Naive thymus-derived CD8-positive, alpha-beta T cell (primary cell): ENCODE measurements around the gene RBM19. TPM values are rescaled to one million over a fixed set of nuclear protein-coding genes. Genes with fewer than 3 reads are reported as not detected.

Experiments used
- ATAC-seq, 2 donors: fragments of 150-1000 bp; cut with Tn5 transposase in 1 of 2; sonication (Bioruptor Pico), chemical (Tn5 transposase) in 1 of 2; 1 replicate in 1 of 2; 2 replicates in 1 of 2; pipeline ENCODE4 v1.10.0; 2021; ENCODE audit warnings: mild to moderate bottlenecking in 2 of 2, moderate library complexity in 2 of 2
- POLR2A ChIA-PET: fragments of 350-600 bp; sonication (Branson Sonifier 250); formaldehyde crosslinking; loops from one replicate; lab custom pipeline; 2021; ENCODE audit warnings: antibody characterized with exemption; lab: Charles Lee
- DNase-seq, 10 donors: peaks; one replicate each; pipeline versions ENCODE4 v3.0.0 to v3.0.0-alpha.2; 2020 to 2022
- H3K27ac Mint-ChIP-seq, 10 donors: one replicate each; pipeline ENCODE4 v1.8.0; 2020 to 2022; ENCODE audit warnings: mild to moderate bottlenecking in 10 of 10, mixed read lengths in 10 of 10, moderate library complexity in 4 of 10, inconsistent platforms in 1 of 10
- H3K27me3 Mint-ChIP-seq, 5 donors: one replicate each; pipeline ENCODE4 v1.8.0; 2021 to 2022; ENCODE audit warnings: mixed read lengths in 5 of 5
- H3K36me3 Mint-ChIP-seq, 3 donors: one replicate each; pipeline ENCODE4 v1.8.0; 2020 to 2022; ENCODE audit warnings: mixed read lengths in 3 of 3, mild to moderate bottlenecking in 2 of 3, inconsistent platforms in 1 of 3
- H3K4me1 Mint-ChIP-seq, 4 donors: one replicate each; pipeline ENCODE4 v1.8.0; 2021 to 2022; ENCODE audit warnings: mixed read lengths in 4 of 4
- H3K4me3 Mint-ChIP-seq, 10 donors: one replicate each; pipeline ENCODE4 v1.8.0; 2020 to 2022; ENCODE audit warnings: mild to moderate bottlenecking in 10 of 10, mixed read lengths in 10 of 10, moderate library complexity in 6 of 10, inconsistent platforms in 1 of 10
- H3K9me3 Mint-ChIP-seq, 9 donors: one replicate each; pipeline ENCODE4 v1.8.0; 2020 to 2022; ENCODE audit warnings: mixed read lengths in 9 of 9, mild to moderate bottlenecking in 3 of 9, inconsistent platforms in 1 of 9, moderate library complexity in 1 of 9
- polyA plus RNA-seq, 3 donors: library from polyadenylated mRNA; unstranded; fragments of 300-500 nt; fragmentation: Illumina TruSeq; gene quantifications; one replicate each; pipeline ENCODE4 v1.2.3, GENCODE V29; 2021
- total RNA-seq, 8 experiments: library from RNA in 2 of 8; stranded (reverse) in 2 of 8; gene quantifications; one replicate each; pipeline ENCODE4 v1.2.3 and lab custom pipeline; 2021 to 2026

The RBM19 gene
- total and polyA plus RNA-seq, 5 experiments from 2014 or later: 5.4 to 84.6 (median 15.4) TPM

- Mint-ChIP-seq H3K27ac (no peak overlapping the region), H3K4me1 (peaks cover 0 to 2% (median 0%) of the 10 kb centered on the region in 4 donors), H3K27me3 (no peaks in the 10 kb centered on the region), H3K9me3 (no peaks in the 10 kb centered on the region), H3K36me3 (peaks cover 5 to 90% (median 33%) of the 10 kb centered on the region in 3 donors), H3K4me3 (no peak overlapping the region)
- ATAC-seq (no peak), DNase-seq (peak in 1 of 10 donors; percentile 49)
- POLR2A ChIA-PET: no interaction called here
These were observed 20.7 kb downstream of the RBM19 start for GRCh38 chr12:113945174-113946173.

GRCh38 chr12:113942209-113942608 is 23.9 kb downstream of the RBM19 start:
- DNase-seq (peak in 1 of 10 donors; percentile 24), ATAC-seq (no peak)
- Mint-ChIP-seq H3K4me1 (peaks cover 0 to 2% (median 0%) of the 10 kb centered on the region in 4 donors), H3K27ac (peak overlapping the region in 3 of 10 donors; percentile 29 to 44 (median 40)), H3K9me3 (no peaks in the 10 kb centered on the region), H3K4me3 (no peak overlapping the region), H3K36me3 (peaks cover 11 to 88% (median 35%) of the 10 kb centered on the region in 3 donors), H3K27me3 (no peaks in the 10 kb centered on the region)
- POLR2A ChIA-PET: no interaction called here

- ATAC-seq: no peak
- no peak for DNase-seq
- POLR2A ChIA-PET: no interaction called here
- Mint-ChIP-seq H3K36me3 (peaks cover 11 to 88% (median 39%) of the 10 kb centered on the region in 3 donors), H3K27me3 (no peaks in the 10 kb centered on the region), H3K9me3 (no peaks in the 10 kb centered on the region), H3K4me1 (peaks cover 0 to 2% (median 0%) of the 10 kb centered on the region in 4 donors), H3K27ac (no peak overlapping the region), H3K4me3 (no peak overlapping the region)
These were observed 25.0 kb downstream of the RBM19 start for GRCh38 chr12:113941208-113941486.

GRCh38 chr12:113940357-113941207 is 25.5 kb downstream of the RBM19 start:
- POLR2A ChIA-PET: no interaction called here
- DNase-seq (no peak), ATAC-seq (no peak)
- Mint-ChIP-seq H3K4me1 (peaks cover 0 to 2% (median 0%) of the 10 kb centered on the region in 4 donors), H3K27me3 (no peaks in the 10 kb centered on the region), H3K36me3 (peaks cover 11 to 88% (median 39%) of the 10 kb centered on the region in 3 donors), H3K27ac (no peak overlapping the region), H3K9me3 (no peaks in the 10 kb centered on the region), H3K4me3 (no peak overlapping the region)

GRCh38 chr12:113939867-113940266 is 26.3 kb downstream of the RBM19 start:
- peaks cover 0 to 2% (median 0%) of the 10 kb centered on the region in 4 donors for H3K4me1 Mint-ChIP-seq
- no peak overlapping the region for H3K27ac Mint-ChIP-seq

GRCh38 chr12:113938471-113938870 is 27.7 kb downstream of the RBM19 start:
- peak overlapping the region in 1 of 10 donors; percentile 35 for H3K27ac Mint-ChIP-seq
- DNase-seq: no peak
- no peak for ATAC-seq
- peaks cover 13 to 92% (median 47%) of the 10 kb centered on the region in 3 donors for H3K36me3 Mint-ChIP-seq
- H3K4me1 Mint-ChIP-seq: peaks cover 0 to 4% (median 0%) of the 10 kb centered on the region in 4 donors
- no peak overlapping the region for H3K4me3 Mint-ChIP-seq
- no peaks in the 10 kb centered on the region for H3K27me3 Mint-ChIP-seq
- no peaks in the 10 kb centered on the region for H3K9me3 Mint-ChIP-seq
- POLR2A ChIA-PET: no interaction called here

More at GRCh38 chr12:113939867-113940266, 26.3 kb downstream of the RBM19 start:
- H3K36me3 Mint-ChIP-seq: peaks cover 12 to 88% (median 44%) of the 10 kb centered on the region in 3 donors
- no peaks in the 10 kb centered on the region for H3K9me3 Mint-ChIP-seq
- no peak overlapping the region for H3K4me3 Mint-ChIP-seq
- ATAC-seq (no peak), DNase-seq (no peak)
- POLR2A ChIA-PET: no interaction called here
- no peaks in the 10 kb centered on the region for H3K27me3 Mint-ChIP-seq

- Mint-ChIP-seq H3K4me1 (peaks cover 0 to 9% (median 6%) of the 10 kb centered on the region in 4 donors), H3K36me3 (peaks cover 13 to 87% (median 46%) of the 10 kb centered on the region in 3 donors), H3K27ac (no peak overlapping the region), H3K27me3 (no peaks in the 10 kb centered on the region), H3K4me3 (no peak overlapping the region), H3K9me3 (no peaks in the 10 kb centered on the region)
- DNase-seq: no peak
- POLR2A ChIA-PET: no interaction called here
- no peak for ATAC-seq
These were observed 29.7 kb downstream of the RBM19 start for GRCh38 chr12:113936460-113936859.

- no peak for ATAC-seq
- H3K9me3 Mint-ChIP-seq: no peaks in the 10 kb centered on the region
- no peak overlapping the region for H3K27ac Mint-ChIP-seq
- peaks cover 13 to 85% (median 38%) of the 10 kb centered on the region in 3 donors for H3K36me3 Mint-ChIP-seq
- POLR2A ChIA-PET: no interaction called here
- no peak for DNase-seq
- H3K4me1 Mint-ChIP-seq: peaks cover 0 to 15% (median 13%) of the 10 kb centered on the region in 4 donors
- no peak overlapping the region for H3K4me3 Mint-ChIP-seq
- no peaks in the 10 kb centered on the region for H3K27me3 Mint-ChIP-seq
These were observed 30.7 kb downstream of the RBM19 start for GRCh38 chr12:113935459-113935858.

GRCh38 chr12:113934946-113935345 is 31.2 kb downstream of the RBM19 start:
- Mint-ChIP-seq H3K9me3 (no peaks in the 10 kb centered on the region), H3K36me3 (peaks cover 13 to 87% (median 37%) of the 10 kb centered on the region in 3 donors)

GRCh38 chr12:113934060-113934814 is 31.9 kb downstream of the RBM19 start:
- Mint-ChIP-seq H3K27ac (peak overlapping the region in 1 of 10 donors; percentile 69), H3K4me1 (peaks cover 7 to 24% (median 23%) of the 10 kb centered on the region in 4 donors), H3K4me3 (no peak overlapping the region), H3K27me3 (no peaks in the 10 kb centered on the region), H3K9me3 (no peaks in the 10 kb centered on the region), H3K36me3 (peaks cover 13 to 87% (median 33%) of the 10 kb centered on the region in 3 donors)
- POLR2A ChIA-PET: no interaction called here
- no peak for DNase-seq
- ATAC-seq: no peak

More at GRCh38 chr12:113934946-113935345, 31.2 kb downstream of the RBM19 start:
- H3K4me1 Mint-ChIP-seq: peaks cover 3 to 18% (median 17%) of the 10 kb centered on the region in 4 donors
- H3K4me3 Mint-ChIP-seq: no peak overlapping the region
- no peak for DNase-seq
- POLR2A ChIA-PET: no interaction called here
- no peak overlapping the region for H3K27ac Mint-ChIP-seq
- no peaks in the 10 kb centered on the region for H3K27me3 Mint-ChIP-seq
- no peak for ATAC-seq

GRCh38 chr12:113933201-113933786 is 32.8 kb downstream of the RBM19 start:
- POLR2A ChIA-PET: no interaction called here
- no peak for ATAC-seq
- Mint-ChIP-seq H3K27me3 (no peaks in the 10 kb centered on the region), H3K36me3 (peaks cover 7 to 89% (median 27%) of the 10 kb centered on the region in 3 donors), H3K4me3 (no peak overlapping the region), H3K27ac (no peak overlapping the region), H3K4me1 (peaks cover 7 to 34% (median 26%) of the 10 kb centered on the region in 4 donors), H3K9me3 (no peaks in the 10 kb centered on the region)
- no peak for DNase-seq
